ENCODE measurements around the gene COL16A1.

GRCh38 chr1:31639543-31639942, 64.3 kb downstream of the COL16A1 start:
- TF ChIP-seq, protein P1, sequence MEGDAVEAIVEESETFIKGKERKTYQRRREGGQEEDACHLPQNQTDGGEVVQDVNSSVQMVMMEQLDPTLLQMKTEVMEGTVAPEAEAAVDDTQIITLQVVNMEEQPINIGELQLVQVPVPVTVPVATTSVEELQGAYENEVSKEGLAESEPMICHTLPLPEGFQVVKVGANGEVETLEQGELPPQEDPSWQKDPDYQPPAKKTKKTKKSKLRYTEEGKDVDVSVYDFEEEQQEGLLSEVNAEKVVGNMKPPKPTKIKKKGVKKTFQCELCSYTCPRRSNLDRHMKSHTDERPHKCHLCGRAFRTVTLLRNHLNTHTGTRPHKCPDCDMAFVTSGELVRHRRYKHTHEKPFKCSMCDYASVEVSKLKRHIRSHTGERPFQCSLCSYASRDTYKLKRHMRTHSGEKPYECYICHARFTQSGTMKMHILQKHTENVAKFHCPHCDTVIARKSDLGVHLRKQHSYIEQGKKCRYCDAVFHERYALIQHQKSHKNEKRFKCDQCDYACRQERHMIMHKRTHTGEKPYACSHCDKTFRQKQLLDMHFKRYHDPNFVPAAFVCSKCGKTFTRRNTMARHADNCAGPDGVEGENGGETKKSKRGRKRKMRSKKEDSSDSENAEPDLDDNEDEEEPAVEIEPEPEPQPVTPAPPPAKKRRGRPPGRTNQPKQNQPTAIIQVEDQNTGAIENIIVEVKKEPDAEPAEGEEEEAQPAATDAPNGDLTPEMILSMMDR (IDR thresholded peaks at IDR 0.05): no peak
- TF ChIP-seq POLR2AphosphoS5 (IDR thresholded peaks at IDR 0.05) (no peak), EP300 (IDR thresholded peaks at IDR 0.05; ENCODE audit: low read depth) (no peak), POLR2A (IDR thresholded peaks at IDR 0.05) (no peak)

Measured in transverse colon (tissue), 4 donors.